ENCODE data around the gene SORBS1. TPM values are rescaled to one million over a fixed set of nuclear protein-coding genes. Genes with fewer than 3 reads are reported as not detected.

SORBS1 gene
- total and polyA plus RNA-seq, 2 donors (not counting 1 experiment from before 2014, with no cell fraction given) = 0.21 to 1.5 TPM

- Histone ChIP-seq H4K20me1 (ENCODE audit: control insufficient read depth, insufficient read depth, low read length, poor library complexity, severe bottlenecking) (no peaks in the 10 kb centered on the region), H3K27ac (ENCODE audit: low read length in 2 of 2) (no peak overlapping the region), H3K27me3 (replicated peaks in 1 of 4; ENCODE audit: control extremely low read depth in 1 of 4, control insufficient read depth in 3 of 4, insufficient read depth in 4 of 4, low read length in 3 of 4) (peaks cover 0 to 4% (median 0%) of the 10 kb centered on the region in 4 experiments), H3K4me1 (ENCODE audit: control insufficient read depth in 2 of 2, insufficient read depth in 2 of 2, low read length in 2 of 2) (no peaks in the 10 kb centered on the region), H3K36me3 (replicated peaks in 1 of 2; ENCODE audit: control extremely low read depth in 1 of 2, control insufficient read depth in 1 of 2, extremely low read depth in 1 of 2, insufficient read depth in 2 of 2, low read length in 1 of 2) (no peaks in the 10 kb centered on the region), H3K9ac (ENCODE audit: low read length) (no peak overlapping the region), H3K4me3 (ENCODE audit: control extremely low read depth in 1 of 5, extremely low read depth in 1 of 5, insufficient read depth in 1 of 5, low read depth in 2 of 5, low read length in 4 of 5) (no peak overlapping the region), H3K79me2 (ENCODE audit: control insufficient read depth, insufficient read depth, low read length) (no peaks in the 10 kb centered on the region), H3K4me2 (replicated peaks; ENCODE audit: low read depth, low read length, poor library complexity, severe bottlenecking) (no peak overlapping the region), H2AFZ (ENCODE audit: insufficient read depth, low read depth, low read length, poor library complexity, severe bottlenecking) (no peak overlapping the region), H3K9me3 (ENCODE audit: control extremely low read depth in 1 of 3, control insufficient read depth in 2 of 3, insufficient read depth in 1 of 3, low read length in 2 of 3) (peaks cover 0 to 5% (median 0%) of the 10 kb centered on the region in 3 donors)
- peaks cover 24% of the 10 kb centered on the region for H3K27me3 Mint-ChIP-seq
- no peak overlapping the region for H3K4me3 Mint-ChIP-seq
- DNase-seq (no peak), ATAC-seq (ENCODE audit: low read depth) (no peak)
- TF ChIP-seq CTCF (IDR thresholded peaks at IDR 0.05) (no peak), EZH2 (IDR thresholded peaks at IDR 0.05; ENCODE audit: borderline replicate concordance, insufficient read depth, low read depth, low read length, poor library complexity, severe bottlenecking) (no peak)
- POLR2A ChIA-PET = no interaction called here
- H3K9me3 Mint-ChIP-seq (ENCODE audit: insufficient read depth) = no peaks in the 10 kb centered on the region
- intact Hi-C loops (cut with micrococcal nuclease) = no loop called here
- no peak overlapping the region for H3K27ac Mint-ChIP-seq
- 100% methylated on average over 2 of the region's 4 CpGs for WGBS (ENCODE audit: insufficient coverage)
- H3K4me1 Mint-ChIP-seq = no peaks in the 10 kb centered on the region
- CTCF ChIA-PET = no interaction called here
These were observed 7.5 kb downstream of the SORBS1 start for GRCh38 chr10:95553674-95554073.

GRCh38 chr10:95552679-95553342 is 8.4 kb downstream of the SORBS1 start:
- Mint-ChIP-seq H3K9me3 (ENCODE audit: insufficient read depth) (no peaks in the 10 kb centered on the region), H3K27me3 (peaks cover 20% of the 10 kb centered on the region), H3K4me1 (no peaks in the 10 kb centered on the region), H3K4me3 (no peak overlapping the region), H3K27ac (no peak overlapping the region)
- Histone ChIP-seq H3K27me3 (replicated peaks in 1 of 4; ENCODE audit: control extremely low read depth in 1 of 4, control insufficient read depth in 3 of 4, insufficient read depth in 4 of 4, low read length in 3 of 4) (peaks cover 0 to 4% (median 0%) of the 10 kb centered on the region in 4 experiments), H3K9ac (ENCODE audit: low read length) (no peak overlapping the region), H3K9me3 (ENCODE audit: control extremely low read depth in 1 of 3, control insufficient read depth in 2 of 3, insufficient read depth in 1 of 3, low read length in 2 of 3) (peaks cover 0 to 5% (median 0%) of the 10 kb centered on the region in 3 donors), H3K4me1 (ENCODE audit: control insufficient read depth in 2 of 2, insufficient read depth in 2 of 2, low read length in 2 of 2) (no peaks in the 10 kb centered on the region), H2AFZ (ENCODE audit: insufficient read depth, low read depth, low read length, poor library complexity, severe bottlenecking) (no peak overlapping the region), H4K20me1 (ENCODE audit: control insufficient read depth, insufficient read depth, low read length, poor library complexity, severe bottlenecking) (no peaks in the 10 kb centered on the region), H3K36me3 (replicated peaks in 1 of 2; ENCODE audit: control extremely low read depth in 1 of 2, control insufficient read depth in 1 of 2, extremely low read depth in 1 of 2, insufficient read depth in 2 of 2, low read length in 1 of 2) (no peaks in the 10 kb centered on the region), H3K79me2 (ENCODE audit: control insufficient read depth, insufficient read depth, low read length) (no peaks in the 10 kb centered on the region), H3K4me3 (ENCODE audit: control extremely low read depth in 1 of 5, extremely low read depth in 1 of 5, insufficient read depth in 1 of 5, low read depth in 2 of 5, low read length in 4 of 5) (no peak overlapping the region), H3K4me2 (replicated peaks; ENCODE audit: low read depth, low read length, poor library complexity, severe bottlenecking) (no peak overlapping the region), H3K27ac (ENCODE audit: low read length in 2 of 2) (no peak overlapping the region)
- ChIA-PET POLR2A (no interaction called here), CTCF (no interaction called here)
- TF ChIP-seq EZH2 (IDR thresholded peaks at IDR 0.05; ENCODE audit: borderline replicate concordance, insufficient read depth, low read depth, low read length, poor library complexity, severe bottlenecking) (no peak), CTCF (IDR thresholded peaks at IDR 0.05) (no peak)
- WGBS (ENCODE audit: insufficient coverage) = no CpG with 5 or more reads among the region's 5 CpGs
- intact Hi-C loops (cut with micrococcal nuclease) = no loop called here
- ATAC-seq (ENCODE audit: low read depth) (no peak), DNase-seq (no peak)
